Endothelial cell of umbilical vein (primary cell): ENCODE data around the gene MGAT5. TPM values are rescaled to one million over a fixed set of nuclear protein-coding genes. Genes with fewer than 3 reads are reported as not detected.
A peak's percentile ranks its signal among the peaks of the same experiment; 100 is the strongest.

Experiments used
- BruUV-seq: library from RNA; stranded (reverse); fragments of 400-500 nt; replicated peaks from 2 replicates; lab custom pipeline; 2021; lab: Mats Ljungman, UMichigan
- CTCF ChIA-PET: fragments of 300-600, 350-600 bp; sonication (Branson Sonifier 250); formaldehyde crosslinking; loops from one replicate; lab custom pipeline; 2021; ENCODE audit warnings: antibody characterized with exemption, inconsistent platforms; lab: Charles Lee
- POLR2A ChIA-PET: fragments of 300-600, 350-600 bp; sonication (Branson Sonifier 250); formaldehyde crosslinking; loops from one replicate; lab custom pipeline; 2021; ENCODE audit warnings: antibody characterized with exemption, inconsistent platforms; lab: Charles Lee
- DNase-seq: peaks from one replicate; pipeline ENCODE4 v3.0.0-alpha.2; 2011; ENCODE audit warnings: low read depth, low spot score
- FAIRE-seq: peaks from 2 replicates; lab custom pipeline; 2011; peaks lifted over from hg19 to GRCh38; lab: Jason Lieb, UNC
- H2AFZ ChIP-seq: 2 replicates; pipeline ENCODE4 v1.6.0; 2012; ENCODE audit warnings: low read depth, low read length, control low read depth, inconsistent platforms
- H3K27ac ChIP-seq: 2 replicates; pipeline ENCODE4 v1.5.1; 2011; ENCODE audit warnings: low read depth, mild to moderate bottlenecking, control low read depth, low read length, moderate library complexity; ENCODE audit not compliant: insufficient read depth
- H3K27me3 ChIP-seq, 2 experiments: 2 replicates each; pipeline versions ENCODE4 v1.6.0 to v1.6.1; 2011; ENCODE audit warnings: low read length in 2 of 2, mixed read lengths in 1 of 2; ENCODE audit not compliant: control insufficient read depth in 2 of 2, insufficient read depth in 2 of 2
- H3K36me3 ChIP-seq, 2 experiments: 2 replicates in 1 of 2; 3 replicates in 1 of 2; pipeline ENCODE4 v1.5.1; 2011; ENCODE audit warnings: low read length in 2 of 2, mild to moderate bottlenecking in 1 of 2, moderate library complexity in 1 of 2; ENCODE audit not compliant: control insufficient read depth in 2 of 2, insufficient read depth in 2 of 2; ENCODE audit errors: extremely low read depth in 1 of 2
- H3K4me1 ChIP-seq: 3 replicates; pipeline ENCODE4 v1.5.1; 2011; ENCODE audit warnings: mild to moderate bottlenecking, low read length; ENCODE audit not compliant: control insufficient read depth, insufficient read depth; ENCODE audit errors: extremely low read depth
- H3K4me2 ChIP-seq: 2 replicates; pipeline ENCODE4 v1.6.1; 2011; ENCODE audit warnings: low read length, control low read depth, mixed read lengths; ENCODE audit not compliant: insufficient read depth
- H3K4me3 ChIP-seq, 3 experiments: fragments of 200-600 bp in 1 of 3; sonication (generic), shearing (Covaris generic) in 1 of 3; replicated peaks in 1 of 3; 2 replicates each; pipeline ENCODE4 v1.5.1; 2011 to 2016; ENCODE audit warnings: control low read depth in 3 of 3, low read length in 3 of 3, mild to moderate bottlenecking in 2 of 3, inconsistent platforms in 1 of 3, low read depth in 1 of 3, moderate library complexity in 1 of 3; ENCODE audit not compliant: insufficient read depth in 1 of 3
- H3K79me2 ChIP-seq: 2 replicates; pipeline ENCODE4 v1.6.0; 2012; ENCODE audit warnings: low read length, inconsistent platforms; ENCODE audit not compliant: control insufficient read depth, insufficient read depth
- H3K9ac ChIP-seq: replicated peaks from 2 replicates; pipeline ENCODE3; 2011; ENCODE audit warnings: low read length, control low read depth; ENCODE audit not compliant: insufficient read depth; ENCODE audit errors: extremely low read depth
- H3K9me1 ChIP-seq: replicated peaks from 3 replicates; pipeline ENCODE4 v1.6.0; 2011; ENCODE audit warnings: mild to moderate bottlenecking, low read length; ENCODE audit not compliant: control insufficient read depth, insufficient read depth; ENCODE audit errors: extremely low read depth
- H3K9me3 ChIP-seq: replicated peaks from 2 replicates; pipeline ENCODE4 v1.5.1; 2012; ENCODE audit warnings: low read length, inconsistent platforms; ENCODE audit not compliant: control insufficient read depth, insufficient read depth
- H4K20me1 ChIP-seq: replicated peaks from 2 replicates; pipeline ENCODE3; 2011; ENCODE audit warnings: mild to moderate bottlenecking, low read length; ENCODE audit not compliant: control insufficient read depth, insufficient read depth; ENCODE audit errors: extremely low read depth
- EZH2 ChIP-seq: IDR thresholded peaks from 2 replicates; pipeline ENCODE4 v1.6.1; 2012; ENCODE audit warnings: borderline replicate concordance, low read depth, mild to moderate bottlenecking, moderate library complexity, low read length, inconsistent platforms; ENCODE audit not compliant: severe bottlenecking
- FOS ChIP-seq: IDR thresholded peaks from 2 replicates; pipeline ENCODE4 v1.6.1; 2011; ENCODE audit warnings: mild to moderate bottlenecking, low read length, moderate library complexity, borderline replicate concordance; ENCODE audit not compliant: insufficient read depth
- GATA2 ChIP-seq: IDR thresholded peaks from 2 replicates; pipeline ENCODE4 v1.7.0; 2011; ENCODE audit warnings: low read depth, mild to moderate bottlenecking, moderate library complexity, mixed read lengths, low read length; ENCODE audit not compliant: insufficient read length, insufficient read depth
- JUN ChIP-seq: IDR thresholded peaks from 2 replicates; pipeline ENCODE4 v1.6.1; 2011; ENCODE audit warnings: borderline replicate concordance, low read depth; ENCODE audit not compliant: insufficient read length, insufficient read depth
- MYC ChIP-seq: IDR thresholded peaks from one replicate; pipeline ENCODE4 v1.6.1; 2011; ENCODE audit warnings: mild to moderate bottlenecking, low read depth, low read length
- POLR2A ChIP-seq: IDR thresholded peaks from 2 replicates; pipeline ENCODE4 v1.6.1; 2012; ENCODE audit warnings: low read depth, mild to moderate bottlenecking, control low read depth, low read length
- POLR2AphosphoS5 ChIP-seq: IDR thresholded peaks from 2 replicates; pipeline ENCODE4 v1.6.1; 2012; ENCODE audit warnings: low read depth, mild to moderate bottlenecking, control low read depth, low read length, moderate library complexity; ENCODE audit not compliant: insufficient read depth
- dilution Hi-C: fragments of 300-500 bp; cut with MboI; formaldehyde crosslinking; loops from one replicate; pipeline ENCODE4 v1.15.0; 2019; ENCODE audit warnings: low sequenced_read_pairs; ENCODE audit not compliant: extremely low pct_ligation_motif_present
- intact Hi-C: fragments of 100-400 bp; cut with micrococcal nuclease; formaldehyde crosslinking; loops from one replicate; pipeline ENCODE4 v1.10.0; 2022
- polyA plus RNA-seq, 4 experiments: library from polyadenylated mRNA; depleted of rRNA in 3 of 4; stranded (reverse) in 3 of 4; unstranded in 1 of 4; fragments of >200 nt; gene quantifications; 2 replicates each; pipeline versions ENCODE4 v1.2.1 to v1.2.3, GENCODE V29; 2011 to 2012; ENCODE audit warnings: missing spikeins in 1 of 4
- total RNA-seq: library from RNA; stranded (reverse); gene quantifications from 2 replicates; pipeline ENCODE4 v1.2.3, GENCODE V29; 2021
- TF ChIP-seq, protein P1 (sequence below), 2 donors: IDR thresholded peaks; 1 replicate in 1 of 2; 2 replicates in 1 of 2; pipeline ENCODE4 v1.5.1; 2011; ENCODE audit warnings: low read length in 2 of 2, mild to moderate bottlenecking in 2 of 2, moderate library complexity in 2 of 2, control low read depth in 1 of 2, inconsistent platforms in 1 of 2, low read depth in 1 of 2; ENCODE audit not compliant: insufficient read depth in 1 of 2; ENCODE audit errors: extremely low read depth in 1 of 2
- TF ChIP-seq, protein P2 (sequence below): IDR thresholded peaks from 2 replicates; pipeline ENCODE4 v1.6.1; 2011; ENCODE audit not compliant: insufficient read depth, insufficient read length

The MGAT5 gene
- total and polyA plus RNA-seq, 2 donors (not counting 3 experiments of a cell fraction or from before 2014, with no cell fraction given) = 17.7 to 84.1 TPM

DNA sequence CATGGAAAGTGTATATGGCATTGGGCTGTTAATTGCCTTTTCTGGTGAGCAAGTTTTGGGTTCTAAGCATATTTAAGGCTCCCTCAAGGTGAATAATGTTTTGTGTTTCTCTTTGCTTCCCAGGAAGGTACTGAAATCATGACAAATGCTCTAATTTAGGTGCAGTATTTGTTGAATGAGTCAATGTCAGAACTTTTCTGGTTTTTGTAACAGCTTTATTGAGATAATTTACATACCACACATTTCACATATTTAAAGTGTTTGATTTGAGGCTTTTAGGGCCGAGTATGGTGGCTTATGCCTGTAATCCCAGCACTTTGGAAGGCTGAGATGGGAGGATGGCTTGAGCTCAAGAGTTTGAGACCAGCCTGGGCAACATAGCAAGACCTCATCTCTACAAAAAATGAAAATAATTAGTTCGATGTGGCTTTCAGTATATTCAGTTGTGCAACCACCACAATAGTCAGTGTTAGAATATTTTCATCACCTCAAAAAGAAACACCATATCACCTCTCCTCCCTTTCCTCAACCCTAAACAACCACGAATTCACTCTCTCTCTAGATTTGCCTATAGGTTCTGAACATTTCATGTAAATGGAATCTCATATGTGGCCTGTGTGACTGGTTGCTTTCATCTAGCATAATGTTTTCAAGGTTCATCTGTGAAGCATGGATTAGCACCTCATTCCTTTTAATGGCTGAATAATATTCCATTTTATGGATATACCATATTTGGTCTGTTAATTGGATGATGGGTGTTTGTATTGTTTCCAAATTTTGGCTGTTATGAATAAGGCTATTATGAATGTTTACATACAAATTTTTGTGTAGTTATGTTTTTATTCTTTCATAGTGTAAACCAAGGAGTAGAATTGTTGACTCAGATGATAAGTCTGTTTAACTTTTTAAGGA, 54.9 kb downstream of the MGAT5 start:
- H4K20me1 ChIP-seq = no peaks in the 10 kb centered on the region
- H3K4me3 ChIP-seq = no peak overlapping the region
- peaks cover 3% of the 10 kb centered on the region for H3K9me3 ChIP-seq
- BruUV-seq = no TSS peak
- ChIA-PET CTCF (interaction anchor here (1.3 kb wide), 1 partner anchor 63 kb away, joined by 3 read pairs; no protein-coding TSS in a partner anchor), POLR2A (no interaction called here)
- H3K4me1 ChIP-seq = peaks cover 60% of the 10 kb centered on the region
- dilution Hi-C loops = no loop called here
- TF ChIP-seq GATA2 (no peak), POLR2AphosphoS5 (no peak), JUN (no peak), EZH2 (no peak), FOS (no peak), POLR2A (no peak), MYC (no peak)
- TF ChIP-seq, protein P1, sequence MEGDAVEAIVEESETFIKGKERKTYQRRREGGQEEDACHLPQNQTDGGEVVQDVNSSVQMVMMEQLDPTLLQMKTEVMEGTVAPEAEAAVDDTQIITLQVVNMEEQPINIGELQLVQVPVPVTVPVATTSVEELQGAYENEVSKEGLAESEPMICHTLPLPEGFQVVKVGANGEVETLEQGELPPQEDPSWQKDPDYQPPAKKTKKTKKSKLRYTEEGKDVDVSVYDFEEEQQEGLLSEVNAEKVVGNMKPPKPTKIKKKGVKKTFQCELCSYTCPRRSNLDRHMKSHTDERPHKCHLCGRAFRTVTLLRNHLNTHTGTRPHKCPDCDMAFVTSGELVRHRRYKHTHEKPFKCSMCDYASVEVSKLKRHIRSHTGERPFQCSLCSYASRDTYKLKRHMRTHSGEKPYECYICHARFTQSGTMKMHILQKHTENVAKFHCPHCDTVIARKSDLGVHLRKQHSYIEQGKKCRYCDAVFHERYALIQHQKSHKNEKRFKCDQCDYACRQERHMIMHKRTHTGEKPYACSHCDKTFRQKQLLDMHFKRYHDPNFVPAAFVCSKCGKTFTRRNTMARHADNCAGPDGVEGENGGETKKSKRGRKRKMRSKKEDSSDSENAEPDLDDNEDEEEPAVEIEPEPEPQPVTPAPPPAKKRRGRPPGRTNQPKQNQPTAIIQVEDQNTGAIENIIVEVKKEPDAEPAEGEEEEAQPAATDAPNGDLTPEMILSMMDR (IDR thresholded peaks at IDR 0.05; ENCODE audit: extremely low read depth in 1 of 2, insufficient read depth in 1 of 2, low read depth in 1 of 2, low read length in 2 of 2) = no peak
- TF ChIP-seq, protein P2, sequence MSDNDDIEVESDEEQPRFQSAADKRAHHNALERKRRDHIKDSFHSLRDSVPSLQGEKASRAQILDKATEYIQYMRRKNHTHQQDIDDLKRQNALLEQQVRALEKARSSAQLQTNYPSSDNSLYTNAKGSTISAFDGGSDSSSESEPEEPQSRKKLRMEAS = no peak
- H3K36me3 ChIP-seq = no peaks in the 10 kb centered on the region
- H2AFZ ChIP-seq = no peak overlapping the region
- FAIRE-seq (no peak), DNase-seq (no peak)
- H3K79me2 ChIP-seq = peaks cover 18% of the 10 kb centered on the region
- peak overlapping the region; percentile 91 for H3K27ac ChIP-seq
- no peak overlapping the region for H3K4me2 ChIP-seq
- no peaks in the 10 kb centered on the region for H3K27me3 ChIP-seq
- H3K9me1 ChIP-seq = no peaks in the 10 kb centered on the region
- H3K9ac ChIP-seq = no peak overlapping the region
- intact Hi-C loops = loop anchor here (5.0 kb wide), 1 partner anchor 171 kb away; no protein-coding TSS in a partner anchor
